Psoas muscle (tissue), 8 donors: ENCODE results near the gene CAMKMT. TPM values are rescaled to one million over a fixed set of nuclear protein-coding genes. Genes with fewer than 3 reads are reported as not detected.
A peak's percentile ranks its signal among the peaks of the same experiment; 100 is the strongest.

ENCODE experiments used
- ATAC-seq, 4 donors: fragments of 200-7000 bp; cut with Tn5 transposase; one replicate each; pipeline ENCODE4 v1.9.1; 2020; ENCODE audit warnings: moderate library complexity in 3 of 4, mild to moderate bottlenecking in 2 of 4
- DNase-seq, 2 donors: peaks; one replicate each; pipeline ENCODE4 v3.0.0-alpha.2; 2020
- H3K27ac ChIP-seq: fragments of 200-600 bp; one replicate; pipeline ENCODE4 v1.8.0; 2022
- H3K27me3 ChIP-seq, 3 donors: fragments of 200-600 bp in 1 of 3; one replicate each; pipeline versions ENCODE4 v1.6.1 to v1.8.0; 2013 to 2022; ENCODE audit warnings: low read length in 2 of 3, mild to moderate bottlenecking in 2 of 3, moderate library complexity in 1 of 3; ENCODE audit not compliant: insufficient read depth in 3 of 3
- H3K36me3 ChIP-seq, 2 donors: fragments of 200-600 bp in 1 of 2; one replicate each; pipeline versions ENCODE4 v1.6.1 to v1.8.0; 2013 to 2022; ENCODE audit warnings: low read depth in 1 of 2, mild to moderate bottlenecking in 1 of 2, moderate library complexity in 1 of 2; ENCODE audit not compliant: insufficient read depth in 1 of 2
- H3K4me1 ChIP-seq: fragments of 200-600 bp; one replicate; pipeline ENCODE4 v1.8.0; 2022
- H3K4me3 ChIP-seq: fragments of 200-600 bp; one replicate; pipeline ENCODE4 v1.8.0; 2022; ENCODE audit warnings: mild to moderate bottlenecking
- H3K9me3 ChIP-seq: fragments of 200-600 bp; one replicate; pipeline ENCODE4 v1.8.0; 2022
- CTCF ChIP-seq: fragments of 200-600 bp; IDR thresholded peaks from one replicate; pipeline ENCODE4 v1.8.0; 2022; ENCODE audit warnings: antibody characterized with exemption
- WGBS, 3 donors: extraction: QIAGEN DNeasy Blood & Tissue Kit; methylation state at CpG; one replicate each; pipeline versions ENCODE4 v1.1.6 to v1.1.7; 2013; 5-methylcytosine and 5-hydroxymethylcytosine counted together
- intact Hi-C, 2 donors: fragments of 100-400 bp; cut with DNase I; formaldehyde crosslinking; loops; one replicate each; pipeline versions ENCODE4 v1.11.0 to v1.14.2; 2022
- polyA plus RNA-seq, 3 donors: library from polyadenylated mRNA; stranded (reverse); fragments of 200-250 nt; gene quantifications; one replicate each; pipeline ENCODE4 v1.2.3, GENCODE V29; 2013
- total RNA-seq, 4 donors: library from RNA; stranded (reverse); fragmentation: NEBNext Ultra II Directional in 2 of 4; extraction: Animal tissue kit (Norgen Biotek cat#: 25700) in 2 of 4; gene quantifications; one replicate each; pipeline versions ENCODE4 v1.2.1 to v1.2.4, GENCODE V29; 2021 to 2023
- donor health status: healthy with polysubstance abuse.
- donor health status: DM: no; HTN: no; CAD: no; lungs with moderate emphysema.
- donor health status: Bipolar disorder and iron deficiency.
- donor health status: healthy.
- donor health status: DM: yes; HTN: yes; CAD: no.
- donor health status: DM: no; HTN: no; CAD: no.
- donor health status: DM: no; HTN: no; CAD: no.
- donor health status: DM: yes; HTN: yes; CAD: no.

CAMKMT gene
- total and polyA plus RNA-seq, 7 donors: 2.8 to 7.3 (median 4.5) TPM

DNA sequence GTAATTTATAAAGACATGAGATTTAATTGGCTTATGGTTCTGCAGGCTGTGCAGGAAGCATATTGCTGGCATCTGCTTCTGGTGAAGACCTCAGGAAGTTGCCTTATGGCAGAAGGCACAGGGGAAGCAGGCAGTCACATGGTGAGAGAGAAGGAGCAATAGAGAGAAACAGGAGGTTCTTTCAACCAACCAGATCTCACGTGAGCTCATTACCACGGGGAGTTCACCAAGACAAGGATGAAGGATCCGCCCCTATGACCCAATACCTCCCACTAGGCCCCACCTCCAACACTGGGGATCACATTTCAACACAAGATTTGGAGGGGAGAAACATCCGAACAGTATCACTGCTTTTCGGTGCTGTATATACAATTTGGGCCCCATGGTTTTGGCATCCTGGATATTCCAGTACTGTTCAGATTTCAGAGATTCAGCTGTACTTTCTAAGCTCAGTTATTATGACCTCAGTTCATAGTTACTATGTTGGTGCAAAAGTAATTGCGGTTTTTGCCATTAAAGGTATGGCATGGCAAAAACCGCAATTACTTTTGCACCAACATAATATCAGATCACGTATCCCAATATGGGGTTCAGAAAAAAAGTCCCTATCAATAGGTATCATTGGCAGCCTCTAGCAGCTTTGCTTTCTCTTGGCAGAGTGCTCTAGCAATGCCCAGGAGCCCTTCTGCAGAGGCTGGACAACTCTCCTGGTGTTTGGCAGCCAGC lies 390.2 kb downstream of the CAMKMT start:
- intact Hi-C loops: no loop called here
- Histone ChIP-seq H3K27me3 (no peaks in the 10 kb centered on the region), H3K4me3 (no peak overlapping the region), H3K27ac (no peak overlapping the region), H3K36me3 (no peaks in the 10 kb centered on the region), H3K4me1 (no peaks in the 10 kb centered on the region), H3K9me3 (no peaks in the 10 kb centered on the region)
- ATAC-seq (no peak), DNase-seq (no peak)
- TF ChIP-seq CTCF: no peak
- 87 to 88% (median 88%) methylated on average over 8 of the region's 8 CpGs for WGBS, 3 donors

GRCh38 chr2:44752761-44753160 lies 391.0 kb downstream of the CAMKMT start:
- TF ChIP-seq CTCF: no peak
- Histone ChIP-seq H3K36me3 (no peaks in the 10 kb centered on the region), H3K9me3 (no peaks in the 10 kb centered on the region), H3K4me3 (no peak overlapping the region), H3K27ac (no peak overlapping the region), H3K27me3 (no peaks in the 10 kb centered on the region), H3K4me1 (no peaks in the 10 kb centered on the region)
- WGBS, 3 donors: 98 to 100% (median 100%) methylated on average over 2 of the region's 2 CpGs
- no peak for ATAC-seq
- intact Hi-C loops: no loop called here
- DNase-seq: no peak

DNA sequence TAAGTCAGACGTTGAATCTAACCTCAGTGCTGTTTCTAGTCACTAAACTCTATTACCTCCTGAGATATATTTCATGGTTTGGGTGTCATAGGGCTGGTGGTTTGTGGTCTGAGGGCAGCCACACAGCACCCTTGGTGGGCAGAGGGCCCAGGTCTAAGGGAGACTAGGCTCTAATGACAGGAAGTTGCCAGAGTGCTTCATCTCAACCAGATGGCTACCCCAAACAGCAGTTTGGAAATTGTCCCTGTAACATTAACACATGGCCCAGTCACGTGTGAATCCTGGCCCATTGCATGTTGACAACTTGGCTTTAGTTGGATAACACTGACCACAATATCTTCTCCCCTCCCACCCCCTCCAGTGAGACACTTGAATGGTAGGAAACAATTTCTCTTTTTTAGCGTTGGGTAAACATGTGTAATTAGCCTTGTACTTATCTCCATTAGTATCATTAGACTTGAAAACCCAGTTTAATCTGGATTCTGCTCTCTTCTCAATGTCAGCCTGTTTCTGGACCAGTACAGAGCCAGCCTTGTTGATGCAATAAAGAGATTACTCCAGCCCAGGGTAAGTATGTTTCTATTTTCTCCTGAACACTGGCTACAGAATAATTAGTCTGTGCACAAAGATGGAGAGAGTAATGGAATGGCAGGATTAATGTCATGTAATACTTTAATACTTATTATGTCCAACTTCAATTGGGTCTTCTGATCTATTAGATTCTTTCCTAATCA lies 392.0 kb downstream of the CAMKMT start:
- no peak for TF ChIP-seq CTCF
- peak in 3 of 4 donors; percentile 61 to 89 (median 69) for ATAC-seq
- no peaks in the 10 kb centered on the region for H3K27me3 ChIP-seq
- no peak overlapping the region for H3K4me3 ChIP-seq
- 42 to 47% (median 44%) methylated on average over 3 of the region's 3 CpGs for WGBS, 3 donors
- intact Hi-C loops: no loop called here
- H3K9me3 ChIP-seq: no peaks in the 10 kb centered on the region
- no peaks in the 10 kb centered on the region for H3K4me1 ChIP-seq
- H3K27ac ChIP-seq: no peak overlapping the region
- no peak for DNase-seq
- H3K36me3 ChIP-seq: no peaks in the 10 kb centered on the region

- ATAC-seq: no peak
- Histone ChIP-seq H3K36me3 (no peaks in the 10 kb centered on the region), H3K27ac (no peak overlapping the region), H3K4me3 (no peak overlapping the region), H3K9me3 (no peaks in the 10 kb centered on the region), H3K27me3 (no peaks in the 10 kb centered on the region), H3K4me1 (no peaks in the 10 kb centered on the region)
- 88 to 91% (median 88%) methylated on average over 4 of the region's 4 CpGs for WGBS, 3 donors
- intact Hi-C loops: no loop called here
- no peak for TF ChIP-seq CTCF
- no peak for DNase-seq
These were observed 396.8 kb downstream of the CAMKMT start for GRCh38 chr2:44758591-44758990.
